Measurements from ENCODE around the gene ZFHX3.

DNA sequence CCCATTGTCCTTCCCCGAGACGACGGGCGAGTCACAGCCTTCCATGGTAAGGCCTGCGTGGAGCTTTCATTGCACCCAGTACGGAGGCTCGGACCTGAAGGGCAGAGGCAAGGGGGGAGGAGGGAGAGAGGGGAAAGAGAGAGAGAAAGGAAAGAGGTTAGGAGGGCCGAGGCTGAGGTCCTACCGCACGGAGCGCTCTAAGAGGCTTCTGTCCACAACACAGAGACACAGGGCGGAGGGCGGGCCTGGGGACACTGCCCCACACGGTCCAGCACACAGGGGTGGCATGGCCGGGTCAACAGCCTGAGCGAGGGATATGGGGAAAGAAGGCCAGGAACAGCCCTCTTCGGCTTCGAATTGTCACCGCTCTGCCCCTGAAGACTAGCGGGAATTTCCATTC is 87.8 kb downstream of the ZFHX3 start:
- no peak for TF ChIP-seq CTCF (IDR thresholded peaks at IDR 0.05)
- TF ChIP-seq POLR2A (IDR thresholded peaks at IDR 0.05) = no peak

Measured in heart left ventricle (tissue), 13 donors.